OCI-LY7 (cell line): ENCODE results near the gene RBP3. TPM values are rescaled to one million over a fixed set of nuclear protein-coding genes. Genes with fewer than 3 reads are reported as not detected.
A peak's percentile ranks its signal among the peaks of the same experiment; 100 is the strongest.

ENCODE experiments used
- BruUV-seq: library from RNA; stranded (reverse); fragments of 400-500 nt; replicated peaks from 2 replicates; lab custom pipeline; 2021; lab: Mats Ljungman, UMichigan
- CTCF ChIA-PET: fragments of 300-600 bp; sonication (Branson Sonifier 250); formaldehyde crosslinking; loops from one replicate; lab custom pipeline; 2022; ENCODE audit warnings: antibody characterized with exemption; ENCODE audit not compliant: unreplicated experiment; lab: Charles Lee
- POLR2A ChIA-PET: fragments of 300-600 bp; sonication (Branson Sonifier 250); formaldehyde crosslinking; loops from one replicate; lab custom pipeline; 2022; ENCODE audit warnings: antibody characterized with exemption; lab: Charles Lee
- DNase-seq: peaks from one replicate; pipeline ENCODE4 v3.0.0-alpha.2; 2015; ENCODE audit warnings: low spot score
- H2AFZ ChIP-seq: fragments of 200-600 bp; sonication (generic), shearing (Covaris generic); 2 replicates; pipeline ENCODE4 v1.6.1; 2014; ENCODE audit warnings: mild to moderate bottlenecking, antibody characterized with exemption, low read length, moderate library complexity
- H3K27ac ChIP-seq: fragments of 200-600 bp; sonication (generic); 2 replicates; pipeline ENCODE4 v1.5.1; 2014; ENCODE audit warnings: mixed run types, low read depth, mild to moderate bottlenecking, moderate library complexity, low read length, inconsistent platforms; ENCODE audit not compliant: poor library complexity, severe bottlenecking
- H3K36me3 ChIP-seq: fragments of 200-600 bp; sonication (generic); 2 replicates; pipeline ENCODE4 v1.6.1; 2014; ENCODE audit warnings: mild to moderate bottlenecking, antibody characterized with exemption, low read length, moderate library complexity, mixed read lengths; ENCODE audit not compliant: insufficient read depth
- H3K4me1 ChIP-seq: fragments of 200-600 bp; sonication (generic); 2 replicates; pipeline ENCODE4 v1.5.1; 2014; ENCODE audit warnings: mild to moderate bottlenecking, low read length; ENCODE audit not compliant: insufficient read depth, poor library complexity, severe bottlenecking
- H3K4me2 ChIP-seq: fragments of 200-600 bp; sonication (generic); 2 replicates; pipeline ENCODE4 v1.6.1; 2014; ENCODE audit warnings: mild to moderate bottlenecking, low read length
- H3K4me3 ChIP-seq: fragments of 200-600 bp; sonication (generic); 2 replicates; pipeline ENCODE4 v1.5.1; 2014; ENCODE audit warnings: mild to moderate bottlenecking, low read depth, low read length; ENCODE audit not compliant: poor library complexity, severe bottlenecking
- H3K79me2 ChIP-seq: fragments of 200-600 bp; sonication (generic); 2 replicates; pipeline ENCODE4 v1.6.1; 2016; ENCODE audit warnings: low read depth, mild to moderate bottlenecking, low read length, moderate library complexity, mixed read lengths; ENCODE audit not compliant: insufficient read depth
- H3K9me2 ChIP-seq: fragments of 200-600 bp; sonication (generic); 2 replicates; pipeline ENCODE4 v1.6.1; 2016; ENCODE audit warnings: mild to moderate bottlenecking, low read length, mixed read lengths; ENCODE audit not compliant: insufficient read depth
- H3K9me3 ChIP-seq: fragments of 200-600 bp; sonication (generic); 2 replicates; pipeline ENCODE4 v1.6.1; 2014; ENCODE audit warnings: mild to moderate bottlenecking, mixed run types, low read length, mixed read lengths
- H4K20me1 ChIP-seq: fragments of 200-600 bp; sonication (generic); 2 replicates; pipeline ENCODE4 v1.6.1; 2014; ENCODE audit warnings: mild to moderate bottlenecking, antibody characterized with exemption, low read length, moderate library complexity, mixed read lengths; ENCODE audit not compliant: insufficient read depth
- CTCF ChIP-seq: fragments of 200-600 bp; sonication (generic); conservative IDR thresholded peaks from 2 replicates; pipeline ENCODE4 v1.5.1; 2014; ENCODE audit warnings: mild to moderate bottlenecking, antibody characterized with exemption, low read length, moderate library complexity, mixed read lengths
- EZH2phosphoT487 ChIP-seq: fragments of 200-600 bp; sonication (generic); IDR thresholded peaks from 2 replicates; pipeline ENCODE4 v1.6.1; 2018; ENCODE audit warnings: low read depth, borderline replicate concordance, mild to moderate bottlenecking, mixed run types, antibody characterized with exemption, low read length, moderate library complexity, mixed read lengths
- intact Hi-C: fragments of 100-400 bp; cut with micrococcal nuclease; formaldehyde crosslinking; loops from one replicate; pipeline ENCODE4 v1.10.0; 2022; ENCODE audit not compliant: unreplicated experiment
- total RNA-seq, 2 experiments: library from RNA; depleted of rRNA in 1 of 2; stranded (reverse); fragments of >200 nt in 1 of 2; shearing (Covaris generic) in 1 of 2; gene quantifications; 2 replicates each; pipeline ENCODE4 v1.2.3, GENCODE V29; 2014 to 2022

RBP3 gene
- total RNA-seq, 2 experiments from 2014 or later: not detected

GRCh38 chr10:47307381-47307780, 40.8 kb upstream of the RBP3 start:
- Histone ChIP-seq H3K36me3 (no peaks in the 10 kb centered on the region), H3K4me3 (no peak overlapping the region), H3K4me2 (no peak overlapping the region), H3K79me2 (no peaks in the 10 kb centered on the region), H2AFZ (no peak overlapping the region), H3K9me2 (no peaks in the 10 kb centered on the region), H4K20me1 (no peaks in the 10 kb centered on the region), H3K27ac (no peak overlapping the region), H3K4me1 (no peaks in the 10 kb centered on the region), H3K9me3 (no peaks in the 10 kb centered on the region)
- DNase-seq: no peak
- BruUV-seq: no TSS peak
- TF ChIP-seq EZH2phosphoT487 (no peak), CTCF (no peak)
- ChIA-PET CTCF (no interaction called here), POLR2A (no interaction called here)
- intact Hi-C loops: no loop called here

GRCh38 chr10:47308775-47309174, 39.4 kb upstream of the RBP3 start:
- Histone ChIP-seq H2AFZ (no peak overlapping the region), H3K4me3 (no peak overlapping the region), H3K4me2 (no peak overlapping the region), H3K9me3 (no peaks in the 10 kb centered on the region), H4K20me1 (no peaks in the 10 kb centered on the region), H3K79me2 (no peaks in the 10 kb centered on the region), H3K36me3 (no peaks in the 10 kb centered on the region), H3K27ac (no peak overlapping the region), H3K4me1 (no peaks in the 10 kb centered on the region), H3K9me2 (no peaks in the 10 kb centered on the region)
- TF ChIP-seq EZH2phosphoT487 (no peak), CTCF (no peak)
- intact Hi-C loops: no loop called here
- ChIA-PET POLR2A (no interaction called here), CTCF (no interaction called here)
- no TSS peak for BruUV-seq
- no peak for DNase-seq

- Histone ChIP-seq H2AFZ (no peak overlapping the region), H3K4me1 (no peaks in the 10 kb centered on the region), H3K4me2 (no peak overlapping the region), H3K9me2 (no peaks in the 10 kb centered on the region), H3K9me3 (no peaks in the 10 kb centered on the region), H3K4me3 (no peak overlapping the region), H3K27ac (no peak overlapping the region), H3K36me3 (no peaks in the 10 kb centered on the region), H4K20me1 (no peaks in the 10 kb centered on the region), H3K79me2 (no peaks in the 10 kb centered on the region)
- peak; percentile 61 for TF ChIP-seq CTCF
- no peak for TF ChIP-seq EZH2phosphoT487
- ChIA-PET CTCF (interaction anchor here (0.5 kb wide), 1 partner anchor 217 kb away, joined by 3 read pairs; no protein-coding TSS in a partner anchor), POLR2A (no interaction called here)
- BruUV-seq: no TSS peak
- intact Hi-C loops: loop anchor here (10.0 kb wide), 1 partner anchor 65 kb away; no protein-coding TSS in a partner anchor
- no peak for DNase-seq
Observed at GRCh38 chr10:47309408-47310089, 38.6 kb upstream of the RBP3 start.
